Activated effector memory CD4-positive, alpha-beta T cell treated with anti-CD3 and anti-CD28 coated beads, Interleukin-2, amount 50 U/mL, for 16 hours (primary cell): Measurements from ENCODE around the gene UBE2F.
A peak's percentile ranks its signal among the peaks of the same experiment; 100 is the strongest.

Experiments used
- DNase-seq: peaks from one replicate; pipeline ENCODE4 v3.0.0-alpha.2; 2020

The UBE2F gene, protein sequence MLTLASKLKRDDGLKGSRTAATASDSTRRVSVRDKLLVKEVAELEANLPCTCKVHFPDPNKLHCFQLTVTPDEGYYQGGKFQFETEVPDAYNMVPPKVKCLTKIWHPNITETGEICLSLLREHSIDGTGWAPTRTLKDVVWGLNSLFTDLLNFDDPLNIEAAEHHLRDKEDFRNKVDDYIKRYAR

DNA sequence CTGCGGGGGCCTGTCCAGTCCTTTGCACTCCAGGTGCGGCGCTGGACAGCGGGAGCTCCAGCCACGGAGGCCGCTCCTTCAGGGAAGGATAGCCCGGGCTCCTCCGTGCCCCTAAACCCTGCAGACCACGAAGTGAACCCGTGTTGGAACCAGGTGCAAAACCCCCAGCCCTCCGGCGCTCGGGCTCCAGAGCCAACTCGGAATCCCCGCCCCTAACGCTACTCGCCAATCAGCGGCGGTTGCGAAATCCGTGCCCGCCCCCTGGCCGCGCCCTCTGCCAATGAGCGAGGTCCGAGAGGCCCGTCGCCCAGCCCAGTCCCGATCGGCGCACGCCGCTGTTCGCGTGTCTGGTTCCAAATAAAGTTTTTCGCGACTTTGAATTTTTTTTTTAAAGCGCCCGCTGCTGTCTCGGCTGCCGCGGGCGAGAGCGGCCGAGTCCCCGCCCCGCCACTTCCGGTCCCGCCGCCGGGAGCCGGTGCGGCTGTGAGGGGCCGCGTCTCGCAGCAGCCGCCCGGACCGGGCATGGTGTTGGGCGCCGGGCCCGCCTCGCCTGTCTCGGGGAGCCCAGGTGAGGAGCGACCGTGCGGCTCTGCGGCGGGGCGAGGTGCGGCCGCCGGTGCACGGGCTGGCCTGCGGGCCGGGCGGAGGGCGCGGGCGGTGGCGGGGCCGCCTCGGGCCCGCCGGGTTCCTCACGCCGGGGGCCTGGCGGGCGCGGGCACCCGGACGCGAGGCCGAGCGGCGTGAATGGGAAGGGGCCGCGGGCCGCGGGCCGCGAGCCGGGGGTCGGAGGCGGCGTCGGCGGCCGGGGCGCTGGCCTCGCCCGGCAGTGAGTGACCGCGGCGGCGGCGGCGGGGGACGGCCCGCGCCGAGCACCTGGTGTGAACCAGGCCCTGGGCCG lies at the start of gene UBE2F:
Gene UBE2F (plus strand): TSS at position 450 of the 898 bp plus-strand sequence. CDS start 6,094 bp downstream, outside the sequence.
- peak; percentile 99 for DNase-seq

DNA sequence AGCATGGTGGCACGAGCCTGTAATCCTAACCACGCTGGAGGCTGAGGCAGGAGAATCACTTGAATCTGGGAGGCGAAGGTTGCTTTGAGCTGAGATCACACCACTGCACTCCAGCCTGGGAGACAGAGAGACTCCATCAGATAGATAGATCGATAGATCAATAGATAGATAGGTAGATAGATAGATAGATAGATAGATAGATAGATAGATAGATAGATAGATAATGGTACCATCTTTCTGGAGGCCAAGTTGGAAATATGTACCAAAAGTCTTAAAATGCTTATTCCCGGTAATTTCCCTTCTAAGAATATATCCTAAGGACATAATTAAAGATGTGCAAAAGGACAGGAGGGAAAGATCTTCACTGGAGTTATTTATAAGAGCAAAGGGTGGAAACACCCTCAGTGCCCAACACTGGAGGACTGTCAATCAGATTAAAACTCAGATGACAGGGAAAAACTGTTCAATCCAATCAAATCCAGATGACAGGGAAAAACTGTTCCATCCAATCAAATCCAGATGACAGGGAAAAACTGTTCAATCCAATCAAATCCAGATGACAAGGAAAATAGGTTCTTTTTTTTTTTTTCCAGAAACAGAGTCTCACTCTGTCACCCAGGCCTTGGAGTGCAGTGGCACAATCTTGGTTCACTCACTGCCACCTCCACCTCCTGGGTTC lies 49.0 kb upstream of the UBE2F start:
- DNase-seq, result no peak

DNA sequence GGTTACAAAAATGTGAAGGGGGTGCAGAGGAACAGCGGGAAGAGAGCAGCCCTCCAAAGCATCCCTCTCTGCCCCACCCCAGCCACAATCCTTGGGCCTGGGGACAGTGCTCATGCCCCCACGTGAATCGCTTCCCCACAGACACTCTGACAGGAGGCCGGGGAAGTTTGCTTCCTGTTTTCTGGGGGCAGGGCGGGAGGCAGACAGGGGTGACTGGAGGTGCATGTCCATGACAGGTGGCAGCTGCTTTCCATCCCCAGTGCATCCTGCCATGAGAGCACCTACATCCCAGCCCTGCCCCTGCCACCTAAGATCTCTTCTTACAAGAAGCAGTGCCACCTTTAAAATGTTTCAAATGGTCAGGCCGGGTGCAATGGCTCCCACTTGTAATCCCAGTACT lies 47.2 kb upstream of the UBE2F start:
- DNase-seq, result peak; percentile 41

DNA sequence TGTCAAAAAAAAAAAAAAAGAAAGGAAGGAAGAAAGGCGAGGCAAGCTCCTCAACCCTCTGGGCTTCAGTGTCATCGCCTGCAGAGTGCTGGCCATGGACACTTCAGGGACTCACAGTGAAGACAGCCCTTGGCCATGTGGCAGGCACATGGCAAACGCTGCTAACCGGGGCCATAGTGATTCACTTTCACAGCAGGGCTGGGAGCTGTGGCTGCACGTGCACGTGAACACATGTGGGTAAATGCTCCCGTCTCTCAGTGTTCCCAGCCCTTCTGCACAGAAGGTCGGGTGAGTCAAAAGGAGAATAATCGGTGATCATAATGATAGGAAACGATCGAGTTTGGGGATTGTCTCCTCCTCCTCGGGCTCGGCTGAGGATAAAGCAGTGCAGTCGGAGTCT lies 46.1 kb upstream of the UBE2F start:
- peak; percentile 49 for DNase-seq

DNA sequence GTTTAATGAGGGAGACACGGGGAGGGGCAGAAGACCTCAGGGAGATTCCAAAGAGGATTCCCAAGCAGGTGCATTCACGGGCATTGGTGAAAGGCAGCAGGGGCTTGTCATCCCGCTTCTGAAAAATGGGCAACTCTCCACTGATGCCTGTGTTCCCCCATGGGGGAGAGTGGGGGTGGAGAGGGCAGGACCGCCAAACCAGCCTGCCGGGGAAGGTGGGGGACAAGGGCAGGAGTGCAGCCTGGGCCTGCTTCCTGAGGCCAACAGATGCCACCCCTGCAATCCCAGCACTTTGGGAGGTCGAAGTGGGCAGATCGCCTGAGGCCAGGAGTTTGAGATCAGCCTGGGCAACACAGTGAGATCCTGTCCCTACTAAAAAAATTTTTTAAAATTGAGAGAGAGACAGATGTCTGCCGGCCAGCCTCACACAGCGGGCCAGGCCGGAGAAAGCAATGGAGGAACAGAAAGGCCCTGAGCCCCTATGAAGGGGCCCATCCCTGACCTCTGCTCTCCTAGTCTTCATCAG lies 44.8 kb upstream of the UBE2F start:
- peak; percentile 44 for DNase-seq

DNA sequence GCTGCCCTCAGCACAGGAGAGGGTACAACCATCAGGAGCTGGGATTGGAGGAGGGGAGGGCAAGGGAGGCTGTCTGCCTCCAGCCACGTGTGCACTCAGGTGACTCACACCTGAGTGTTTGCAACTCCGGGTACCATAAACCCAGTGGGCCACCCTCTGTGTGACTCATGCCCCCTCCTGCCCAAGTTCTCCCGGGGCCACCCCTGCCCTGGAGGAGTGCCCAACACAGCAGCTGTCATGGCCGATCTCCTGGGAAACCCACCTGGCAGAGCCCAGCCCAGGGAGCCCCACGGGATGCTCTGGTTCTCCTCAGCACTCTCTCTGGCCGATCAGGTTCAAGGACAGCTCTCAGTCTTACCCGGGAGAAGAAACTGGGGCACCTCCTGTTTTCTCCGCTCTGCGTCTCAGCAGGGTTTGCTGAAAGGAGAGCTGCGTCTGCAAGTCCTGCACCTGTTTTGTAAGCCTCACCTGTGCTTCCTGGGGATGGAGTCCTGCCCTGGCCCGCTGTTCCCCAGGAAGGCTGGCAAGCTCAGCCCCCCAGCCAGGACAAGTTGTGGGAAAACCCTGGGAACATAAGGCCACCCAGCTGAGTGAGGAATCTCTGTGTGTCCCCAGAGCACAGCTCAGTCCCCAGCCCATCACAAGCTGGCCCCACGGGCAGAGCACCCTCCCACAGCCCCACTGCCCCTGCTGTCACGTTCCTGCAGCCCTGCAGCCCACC lies 44.0 kb upstream of the UBE2F start:
- DNase-seq, result peak; percentile 68

DNA sequence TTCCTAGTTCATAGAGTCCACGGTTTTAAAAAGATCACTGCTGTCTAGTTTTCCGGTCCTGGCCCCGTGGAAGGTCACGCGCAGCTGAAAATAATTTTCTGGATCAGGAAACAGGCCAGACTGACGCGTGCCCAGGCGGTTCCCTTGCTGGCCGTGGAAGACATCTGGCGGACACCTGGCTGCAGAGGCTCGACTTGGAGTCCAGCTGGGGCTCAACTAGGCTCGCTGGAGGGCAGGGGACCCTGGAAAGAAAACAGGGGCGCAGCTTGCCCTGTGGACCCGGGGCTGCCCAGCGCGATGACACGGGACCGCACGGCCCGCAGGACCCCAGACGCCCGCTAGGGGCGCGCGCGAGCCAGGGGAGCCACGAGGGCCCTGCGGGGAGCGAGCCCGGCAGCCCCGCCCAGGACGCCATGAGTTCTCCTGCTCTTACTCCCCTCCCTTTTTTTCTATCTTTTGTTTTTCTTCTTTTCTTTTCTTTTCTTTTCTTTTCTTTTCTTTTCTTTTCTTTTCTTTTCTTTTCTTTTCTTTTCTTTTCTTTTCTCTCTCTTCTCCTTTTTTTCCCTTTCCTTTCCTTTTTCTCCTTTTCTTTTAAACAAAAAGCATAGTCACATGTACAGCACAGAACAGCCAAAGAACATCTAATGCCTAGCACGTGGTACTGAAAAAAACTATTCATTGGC lies 43.2 kb upstream of the UBE2F start:
- peak; percentile 92 for DNase-seq

DNA sequence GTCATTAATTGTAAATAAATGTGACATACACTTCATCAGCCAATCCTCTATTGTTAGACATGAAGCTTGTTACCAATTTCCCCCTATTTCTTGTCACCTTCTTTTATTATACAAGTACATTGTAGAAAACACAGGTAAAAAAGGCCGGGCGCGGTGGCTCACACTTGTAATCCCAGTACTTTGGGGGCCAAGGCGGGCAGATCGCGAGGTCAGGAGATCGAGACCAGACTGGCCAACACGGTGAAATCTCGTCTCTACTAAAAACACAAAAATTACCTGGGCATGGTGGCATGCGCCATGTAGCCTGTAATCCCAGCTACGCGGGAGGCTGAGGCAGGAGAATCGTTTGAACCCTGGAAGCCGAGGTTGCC lies 42.7 kb upstream of the UBE2F start:
- peak; percentile 9 for DNase-seq

DNA sequence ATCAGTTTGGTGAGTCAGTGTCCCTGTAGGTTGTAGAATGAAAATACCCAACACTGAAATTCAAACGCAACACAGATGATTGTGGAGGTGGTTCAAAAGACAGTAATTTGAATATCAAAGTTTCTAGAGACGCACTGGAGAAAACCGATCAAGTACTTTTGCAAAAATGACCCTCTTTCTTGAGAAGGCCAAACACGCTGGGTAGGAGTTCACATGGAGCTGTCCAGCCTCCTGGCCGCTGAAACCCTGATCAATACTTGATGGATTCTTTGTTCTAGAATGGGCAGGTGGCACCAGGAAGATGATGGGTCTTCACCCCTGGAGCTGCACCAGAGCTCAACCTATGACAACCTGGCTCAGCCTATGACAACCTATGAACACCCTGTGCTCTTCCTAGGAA lies 39.7 kb upstream of the UBE2F start:
- DNase-seq, result peak; percentile 45

DNA sequence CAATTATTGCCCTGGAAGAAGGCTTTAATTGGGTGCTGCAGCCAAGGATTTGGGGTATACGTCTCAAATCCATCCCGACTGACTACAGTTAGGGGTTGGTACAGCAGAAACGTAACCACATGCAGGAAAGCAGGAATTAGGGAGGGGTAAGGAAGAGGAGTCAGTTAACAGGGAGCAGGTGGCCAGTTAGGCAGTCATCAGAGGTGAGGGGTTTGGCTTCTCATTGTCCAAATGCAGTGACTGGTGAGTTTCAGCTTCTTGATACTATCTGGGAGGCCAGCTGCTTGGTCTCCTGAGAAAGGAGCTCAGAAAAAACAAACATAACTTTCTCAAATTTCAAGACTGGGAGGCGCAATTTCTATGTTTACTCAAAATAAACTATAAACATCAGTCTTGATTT lies 38.8 kb upstream of the UBE2F start:
- peak; percentile 4 for DNase-seq

DNA sequence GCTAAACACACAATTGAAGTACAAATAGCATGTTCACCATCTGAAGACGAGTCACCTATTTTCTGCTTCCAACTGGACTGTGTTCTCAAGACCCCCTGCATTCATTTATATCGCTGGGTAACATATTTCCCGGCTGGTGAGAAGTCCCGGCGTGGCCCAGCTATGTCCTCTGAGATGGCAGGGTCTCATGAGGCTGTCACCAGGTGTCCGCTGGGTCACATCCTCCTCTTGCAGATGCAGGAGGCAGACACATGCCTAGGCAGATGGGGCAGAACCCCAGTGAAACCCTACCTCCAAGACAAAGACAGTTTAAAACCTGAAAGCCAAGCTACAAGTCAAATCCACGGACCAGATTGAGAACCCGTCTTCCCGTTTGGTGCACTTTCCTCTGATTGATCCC lies 36.8 kb upstream of the UBE2F start:
- peak; percentile 27 for DNase-seq

DNA sequence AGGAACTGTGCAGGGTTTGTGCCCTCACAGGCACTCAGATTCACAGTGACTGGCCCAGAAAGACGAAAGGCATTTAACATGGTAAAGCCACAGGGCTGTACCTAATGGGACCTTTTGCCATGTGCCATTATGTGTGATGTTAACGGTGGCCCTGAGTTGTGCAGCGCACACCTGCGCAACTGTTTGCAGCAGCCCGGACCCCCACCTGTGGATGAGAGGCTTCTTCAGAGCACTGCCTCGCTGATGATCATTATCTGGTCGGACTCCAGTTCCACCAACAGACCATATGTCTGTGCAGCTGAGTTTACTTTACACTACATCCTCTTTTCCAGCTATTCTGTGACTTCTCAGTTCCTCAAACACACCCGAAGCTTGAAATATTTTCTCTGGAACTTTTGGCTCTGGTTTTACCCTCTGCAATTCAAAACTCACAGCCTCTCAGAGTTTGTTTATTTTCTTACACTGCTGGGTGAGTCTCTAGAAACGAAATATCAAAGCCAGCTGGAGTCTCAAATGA lies 35.6 kb upstream of the UBE2F start:
- DNase-seq, result no peak

DNA sequence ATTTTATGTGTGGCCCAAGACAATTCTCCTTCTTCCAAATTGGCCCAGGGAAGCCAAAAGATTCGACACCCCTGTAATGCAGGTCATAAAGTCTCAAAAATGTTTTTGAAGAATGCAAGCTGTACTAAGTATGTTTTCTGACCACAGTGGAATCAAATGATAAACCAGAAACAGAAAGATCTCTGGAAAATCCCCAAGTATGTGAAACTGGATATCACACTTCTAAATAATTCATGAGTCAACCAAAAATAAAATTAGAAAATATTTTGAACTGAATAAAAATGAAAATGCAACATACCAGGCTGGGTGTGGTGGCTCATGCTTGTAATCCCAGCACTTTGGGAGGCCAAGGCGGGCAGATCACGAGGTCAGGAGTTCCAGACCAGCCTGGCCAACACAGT lies 34.1 kb upstream of the UBE2F start:
- DNase-seq, result no peak

DNA sequence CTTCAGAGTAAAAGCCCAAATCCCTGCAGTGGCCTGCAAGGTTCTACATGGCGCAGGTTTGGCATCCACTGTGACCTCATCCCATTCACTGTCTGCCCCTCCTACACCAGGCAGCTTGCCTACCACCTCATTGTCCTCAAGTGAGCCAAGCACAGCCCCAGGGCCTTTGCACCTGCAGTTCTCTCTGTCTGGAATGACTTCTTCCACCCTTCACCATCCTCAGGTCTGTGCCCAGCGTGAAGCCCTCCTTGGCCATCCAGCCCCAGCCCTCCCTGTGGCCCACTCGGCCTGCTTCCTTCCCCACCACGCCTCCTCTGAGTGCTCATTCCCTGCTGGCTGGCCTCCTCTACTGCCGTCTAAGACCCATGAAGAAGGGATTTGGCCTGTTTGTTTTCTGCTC lies 32.6 kb upstream of the UBE2F start:
- no peak for DNase-seq

DNA sequence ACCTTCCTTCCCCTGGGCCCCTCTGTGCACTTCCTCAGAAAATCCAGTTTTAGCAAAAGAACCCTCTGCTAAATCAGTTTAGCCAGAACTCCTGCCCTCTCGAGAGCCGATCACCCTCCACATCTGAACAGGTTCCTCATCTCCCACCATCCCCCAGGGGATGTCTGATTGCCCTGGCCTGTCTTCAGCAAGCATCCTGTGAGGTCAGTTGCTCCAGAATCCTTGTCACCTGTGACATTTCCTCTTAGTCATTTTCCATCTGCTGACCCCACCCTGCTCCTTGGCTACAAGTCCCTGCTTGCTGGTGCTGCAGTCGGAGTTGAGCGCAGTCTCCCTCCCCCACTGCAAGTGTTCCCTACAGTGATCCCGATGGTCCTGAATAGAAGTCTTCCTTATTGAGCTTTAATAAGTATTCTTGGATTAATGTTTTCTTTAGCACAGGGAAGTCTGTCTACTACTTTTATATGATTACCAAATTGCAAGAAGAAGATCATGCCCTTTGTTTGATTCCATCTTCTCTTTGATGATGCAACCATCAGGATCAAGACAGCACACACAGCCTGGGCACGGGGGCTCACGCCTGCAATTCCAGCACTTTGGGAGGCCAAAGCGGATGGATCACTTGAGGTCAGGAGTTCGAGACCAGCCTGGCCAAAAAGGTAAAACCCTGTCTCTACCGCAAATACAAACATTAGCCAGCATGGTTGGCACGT lies 30.9 kb upstream of the UBE2F start:
- DNase-seq, result no peak

DNA sequence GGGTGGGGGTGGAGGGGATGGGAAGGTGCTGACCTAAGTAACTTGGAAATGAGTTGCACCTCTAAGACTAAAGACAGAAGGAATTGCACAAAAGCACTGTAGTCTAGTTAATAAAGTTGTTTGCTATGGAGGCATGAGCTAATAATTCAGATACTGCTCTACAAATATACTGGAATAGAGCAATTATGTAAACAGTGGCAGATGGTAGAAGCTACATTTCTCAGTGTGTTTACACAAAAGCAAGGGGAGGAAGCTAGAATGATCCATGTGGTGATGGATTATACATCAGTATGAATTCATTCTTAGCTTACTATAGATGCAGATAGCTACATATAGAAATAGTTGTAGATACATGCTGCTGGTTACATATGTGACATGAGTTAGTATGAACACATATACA lies 27.6 kb upstream of the UBE2F start:
- no peak for DNase-seq

DNA sequence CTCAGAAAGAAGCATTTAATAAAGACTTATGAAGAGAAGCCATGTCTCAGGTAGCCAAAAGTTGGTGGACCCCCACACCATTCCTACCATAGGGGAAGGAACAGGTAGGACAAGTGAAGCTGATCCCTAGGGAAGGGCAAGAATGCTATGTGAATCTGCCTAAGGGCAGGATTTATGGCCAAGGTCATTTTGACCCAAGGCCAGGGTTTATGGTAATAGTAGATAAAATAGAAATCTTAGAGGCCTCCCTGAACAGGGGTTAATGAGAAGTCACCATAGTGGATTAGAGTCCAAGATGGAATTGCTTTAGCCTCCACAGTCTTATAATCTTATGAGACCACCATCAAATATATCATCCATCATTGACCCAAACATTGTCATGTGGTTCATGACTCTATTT lies 26.0 kb upstream of the UBE2F start:
- DNase-seq, result no peak

DNA sequence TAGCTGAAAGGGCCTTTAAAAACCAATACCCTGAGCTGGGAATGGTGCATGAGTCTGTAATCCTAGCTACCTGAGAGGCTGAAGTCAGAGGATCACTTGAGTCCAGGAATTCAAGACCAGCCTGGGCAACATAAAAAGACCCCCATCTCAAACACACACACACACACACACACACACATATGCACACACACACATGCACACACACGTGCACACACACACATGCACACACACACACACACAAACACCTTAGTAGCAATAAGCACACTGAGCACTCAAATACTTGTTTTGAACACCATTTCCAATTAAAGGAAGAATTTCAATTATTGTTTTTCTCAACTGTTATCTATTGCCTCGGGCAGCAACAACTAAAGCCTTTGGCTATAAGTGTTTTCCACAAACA lies 25.6 kb upstream of the UBE2F start:
- no peak for DNase-seq

DNA sequence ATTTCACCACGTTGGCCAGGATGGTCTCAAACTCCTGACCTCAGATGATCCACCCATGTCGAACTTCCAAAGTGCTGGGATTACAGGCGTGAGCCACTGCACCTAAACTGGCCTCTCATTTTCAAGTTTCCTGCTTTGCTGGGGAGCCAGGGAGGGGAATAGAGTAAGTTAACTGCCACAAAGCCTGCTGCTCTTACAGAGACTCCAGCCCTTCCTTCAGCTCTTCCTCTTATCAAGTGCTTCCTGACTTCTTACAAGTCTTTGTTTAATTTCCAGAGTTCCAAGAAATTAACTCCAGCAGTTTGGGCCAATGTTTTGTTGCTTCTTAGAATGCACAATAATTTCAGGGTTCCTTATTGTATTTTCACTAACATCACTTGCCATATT lies 24.3 kb upstream of the UBE2F start:
- DNase-seq, result no peak

DNA sequence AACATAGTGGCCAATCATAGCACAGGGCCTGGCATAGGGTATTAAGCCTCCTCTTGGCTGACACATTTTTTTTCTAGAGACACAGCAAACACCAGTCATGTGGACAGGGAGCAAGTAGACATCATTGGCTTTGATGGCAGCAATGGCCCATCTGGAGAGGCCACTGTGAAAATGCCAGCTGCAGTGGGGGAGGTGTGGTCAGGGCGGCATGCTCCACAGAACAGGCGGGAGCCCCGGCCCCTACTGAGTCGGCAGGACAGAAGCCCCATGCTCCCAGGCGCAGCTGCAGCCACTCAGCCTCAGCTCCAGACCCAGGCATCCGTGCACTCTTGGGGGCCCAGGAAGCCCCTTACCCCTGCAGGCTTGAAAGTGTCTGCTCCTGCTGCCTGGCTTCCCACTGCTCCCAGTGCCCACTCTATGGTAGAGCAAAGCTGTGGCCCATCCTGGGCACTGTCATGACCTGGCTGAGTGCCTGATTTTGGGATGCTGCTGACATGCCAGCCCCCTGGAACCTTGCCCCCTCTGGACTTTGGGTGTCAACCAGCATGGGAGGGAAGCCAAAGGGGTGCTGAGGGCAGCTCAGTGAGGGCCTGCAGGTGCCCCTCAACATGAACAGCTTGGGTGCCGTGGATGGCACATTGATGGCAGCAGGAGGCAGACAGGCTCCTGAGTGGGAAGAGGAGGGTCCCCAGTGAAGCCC lies 23.3 kb upstream of the UBE2F start:
- no peak for DNase-seq

DNA sequence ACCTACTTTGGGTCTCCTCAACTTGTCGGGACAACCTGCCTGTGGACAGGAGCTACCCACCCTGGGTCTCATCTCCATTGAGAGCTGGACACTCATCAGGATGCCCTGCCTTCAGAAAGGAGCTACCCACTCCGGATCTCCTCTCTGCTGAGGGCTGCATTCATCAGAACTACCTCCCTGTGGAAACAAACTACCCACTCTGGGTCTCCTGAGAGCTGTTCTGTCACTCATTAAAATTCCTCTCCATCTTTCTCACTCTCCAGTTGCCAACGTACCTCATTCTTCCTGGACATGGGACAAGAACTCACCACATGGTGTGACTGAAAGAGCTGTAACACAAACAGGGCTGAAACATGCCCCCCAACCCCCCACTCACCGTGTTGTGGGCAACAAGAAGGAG lies 22.5 kb upstream of the UBE2F start:
- DNase-seq, result no peak
